HEK293 (cell line): ENCODE measurements around the gene IL17RB.

Experiments
- CTCF ChIA-PET: fragments of 350-600 bp; formaldehyde crosslinking; extraction: SDS; loops from one replicate; lab custom pipeline; 2021; ENCODE audit warnings: antibody characterized with exemption; lab: Yijun Ruan, JAX
- POLR2A ChIA-PET: fragments of 300-600 bp; formaldehyde crosslinking; extraction: SDS; loops from one replicate; lab custom pipeline; 2020; ENCODE audit warnings: antibody characterized with exemption, inconsistent platforms; lab: Yijun Ruan, JAX
- H3K27ac ChIP-seq: fragments of 200-500 bp; sonication (Bioruptor generic); 2 replicates; pipeline ENCODE4 v1.5.1; 2014; ENCODE audit warnings: low read depth, low read length, control low read depth, inconsistent platforms; ENCODE audit errors: extremely low read depth
- H3K36me3 ChIP-seq, 2 experiments: fragments of 200-500 bp in 1 of 2; sonication (Bioruptor generic) in 1 of 2; 1 replicate in 1 of 2; 2 replicates in 1 of 2; pipeline ENCODE4 v1.5.1; 2014 to 2017; ENCODE audit warnings: inconsistent platforms in 2 of 2, low read length in 2 of 2; ENCODE audit not compliant: control insufficient read depth in 2 of 2, insufficient read depth in 1 of 2
- H3K4me1 ChIP-seq: fragments of 200-500 bp; sonication (Bioruptor generic); 2 replicates; pipeline ENCODE4 v1.5.1; 2014; ENCODE audit warnings: mild to moderate bottlenecking, low read length, inconsistent platforms; ENCODE audit not compliant: control insufficient read depth, insufficient read depth
- H3K4me3 ChIP-seq: 2 replicates; pipeline ENCODE4 v1.5.1; 2011; ENCODE audit warnings: low read depth, mild to moderate bottlenecking, control low read depth, low read length, moderate library complexity
- H3K9me3 ChIP-seq: fragments of 200-500 bp; sonication (Bioruptor generic); 2 replicates; pipeline ENCODE4 v1.5.1; 2014; ENCODE audit warnings: low read depth, low read length, inconsistent platforms; ENCODE audit not compliant: control insufficient read depth, insufficient read depth
- BCL11B ChIP-seq: fragments of 450-650 bp; formaldehyde crosslinking; IDR thresholded peaks from 2 replicates; pipeline ENCODE4 v1.5.1; 2016; ENCODE audit warnings: low read depth, missing biosample characterization, missing genetic modification characterization
- HOXD13 ChIP-seq: sonication (generic); formaldehyde crosslinking; IDR thresholded peaks from 2 replicates; pipeline ENCODE4 v1.8.0; 2022; ENCODE audit warnings: missing genetic modification reagents, borderline replicate concordance
- INSM2 ChIP-seq: fragments of 450-650 bp; formaldehyde crosslinking; IDR thresholded peaks from 2 replicates; pipeline ENCODE4 v1.5.1; 2016; ENCODE audit warnings: missing biosample characterization, missing genetic modification characterization
- OSR2 ChIP-seq: fragments of 450-650 bp; formaldehyde crosslinking; IDR thresholded peaks from 2 replicates; pipeline ENCODE4 v1.5.1; 2016; ENCODE audit warnings: missing biosample characterization, missing genetic modification characterization
- SCRT2 ChIP-seq: fragments of 450-650 bp; formaldehyde crosslinking; IDR thresholded peaks from 2 replicates; pipeline ENCODE4 v1.5.1; 2016; ENCODE audit warnings: missing biosample characterization, missing genetic modification characterization
- ZBTB1 ChIP-seq: fragments of 450-650 bp; formaldehyde crosslinking; IDR thresholded peaks from 2 replicates; pipeline ENCODE4 v1.5.1; 2016; ENCODE audit warnings: missing biosample characterization, missing genetic modification characterization
- ZFP37 ChIP-seq: fragments of 450-650 bp; formaldehyde crosslinking; IDR thresholded peaks from 2 replicates; pipeline ENCODE4 v1.5.1; 2016; ENCODE audit warnings: missing biosample characterization, missing genetic modification characterization
- ZNF10 ChIP-seq: fragments of 450-650 bp; formaldehyde crosslinking; IDR thresholded peaks from 2 replicates; pipeline ENCODE4 v1.5.1; 2017; ENCODE audit warnings: missing biosample characterization, missing genetic modification characterization
- ZNF121 ChIP-seq: fragments of 450-650 bp; formaldehyde crosslinking; IDR thresholded peaks from 2 replicates; pipeline ENCODE4 v1.5.1; 2016; ENCODE audit warnings: missing biosample characterization, missing genetic modification characterization
- ZNF169 ChIP-seq: fragments of 450-650 bp; formaldehyde crosslinking; IDR thresholded peaks from 2 replicates; pipeline ENCODE4 v1.5.1; 2016; ENCODE audit warnings: missing biosample characterization, missing genetic modification characterization
- ZNF202 ChIP-seq: fragments of 450-650 bp; formaldehyde crosslinking; IDR thresholded peaks from 2 replicates; pipeline ENCODE4 v1.5.1; 2016; ENCODE audit warnings: missing biosample characterization, missing genetic modification characterization, borderline replicate concordance
- ZNF221 ChIP-seq: fragments of 450-650 bp; formaldehyde crosslinking; IDR thresholded peaks from 2 replicates; pipeline ENCODE4 v1.5.1; 2017; ENCODE audit warnings: missing biosample characterization, missing genetic modification characterization, borderline replicate concordance
- ZNF23 ChIP-seq: fragments of 450-650 bp; formaldehyde crosslinking; IDR thresholded peaks from 2 replicates; pipeline ENCODE4 v1.5.1; 2016; ENCODE audit warnings: missing biosample characterization, missing genetic modification characterization, borderline replicate concordance
- ZNF513 ChIP-seq: fragments of 450-650 bp; IDR thresholded peaks from 2 replicates; pipeline ENCODE4 v1.5.1; 2018; ENCODE audit warnings: missing biosample characterization, missing genetic modification characterization
- ZNF670 ChIP-seq: fragments of 450-650 bp; formaldehyde crosslinking; IDR thresholded peaks from 2 replicates; pipeline ENCODE4 v1.5.1; 2016; ENCODE audit warnings: missing biosample characterization, missing genetic modification characterization, low read depth
- ZNF701 ChIP-seq: fragments of 450-650 bp; formaldehyde crosslinking; IDR thresholded peaks from 2 replicates; pipeline ENCODE4 v1.5.1; 2016; ENCODE audit warnings: missing biosample characterization, missing genetic modification characterization
- ZNF785 ChIP-seq: fragments of 450-650 bp; formaldehyde crosslinking; IDR thresholded peaks from 2 replicates; pipeline ENCODE4 v1.5.1; 2016; ENCODE audit warnings: missing biosample characterization, missing genetic modification characterization
- ZSCAN30 ChIP-seq: fragments of 450-650 bp; IDR thresholded peaks from 2 replicates; pipeline ENCODE4 v1.5.1; 2018; ENCODE audit warnings: missing biosample characterization, mild to moderate bottlenecking, missing genetic modification characterization, moderate library complexity
- TF ChIP-seq, protein P1 (sequence below): fragments of 450-650 bp; formaldehyde crosslinking; IDR thresholded peaks from 2 replicates; pipeline ENCODE4 v1.5.1; 2016; ENCODE audit warnings: missing biosample characterization, missing genetic modification characterization
- TF ChIP-seq, protein P2 (sequence below): fragments of 450-650 bp; formaldehyde crosslinking; IDR thresholded peaks from 2 replicates; pipeline ENCODE4 v1.5.1; 2016; ENCODE audit warnings: missing biosample characterization, missing genetic modification characterization

IL17RB gene

GRCh38 chr3:53813876-53814275 is 32.5 kb upstream of the IL17RB start:
- POLR2A ChIA-PET = no interaction called here
- TF ChIP-seq ZNF513 (tag by site-specific recombination) (no peak), ZNF121 (tag by site-specific recombination) (no peak), ZNF169 (no peak), ZNF701 (no peak), ZBTB1 (no peak), OSR2 (tag by site-specific recombination) (no peak), ZSCAN30 (tag by site-specific recombination) (no peak), ZNF785 (tag by site-specific recombination) (no peak), SCRT2 (tag by site-specific recombination) (no peak), ZNF23 (tag by site-specific recombination) (no peak), BCL11B (tag by site-specific recombination) (no peak), ZNF10 (tag by site-specific recombination) (no peak), ZNF221 (tag by site-specific recombination) (no peak), HOXD13 (CRISPR knock-in tag) (no peak), ZFP37 (tag by site-specific recombination) (no peak), ZNF202 (tag by site-specific recombination) (no peak), INSM2 (tag by site-specific recombination) (no peak), ZNF670 (tag by site-specific recombination) (no peak)
- TF ChIP-seq, protein P1, sequence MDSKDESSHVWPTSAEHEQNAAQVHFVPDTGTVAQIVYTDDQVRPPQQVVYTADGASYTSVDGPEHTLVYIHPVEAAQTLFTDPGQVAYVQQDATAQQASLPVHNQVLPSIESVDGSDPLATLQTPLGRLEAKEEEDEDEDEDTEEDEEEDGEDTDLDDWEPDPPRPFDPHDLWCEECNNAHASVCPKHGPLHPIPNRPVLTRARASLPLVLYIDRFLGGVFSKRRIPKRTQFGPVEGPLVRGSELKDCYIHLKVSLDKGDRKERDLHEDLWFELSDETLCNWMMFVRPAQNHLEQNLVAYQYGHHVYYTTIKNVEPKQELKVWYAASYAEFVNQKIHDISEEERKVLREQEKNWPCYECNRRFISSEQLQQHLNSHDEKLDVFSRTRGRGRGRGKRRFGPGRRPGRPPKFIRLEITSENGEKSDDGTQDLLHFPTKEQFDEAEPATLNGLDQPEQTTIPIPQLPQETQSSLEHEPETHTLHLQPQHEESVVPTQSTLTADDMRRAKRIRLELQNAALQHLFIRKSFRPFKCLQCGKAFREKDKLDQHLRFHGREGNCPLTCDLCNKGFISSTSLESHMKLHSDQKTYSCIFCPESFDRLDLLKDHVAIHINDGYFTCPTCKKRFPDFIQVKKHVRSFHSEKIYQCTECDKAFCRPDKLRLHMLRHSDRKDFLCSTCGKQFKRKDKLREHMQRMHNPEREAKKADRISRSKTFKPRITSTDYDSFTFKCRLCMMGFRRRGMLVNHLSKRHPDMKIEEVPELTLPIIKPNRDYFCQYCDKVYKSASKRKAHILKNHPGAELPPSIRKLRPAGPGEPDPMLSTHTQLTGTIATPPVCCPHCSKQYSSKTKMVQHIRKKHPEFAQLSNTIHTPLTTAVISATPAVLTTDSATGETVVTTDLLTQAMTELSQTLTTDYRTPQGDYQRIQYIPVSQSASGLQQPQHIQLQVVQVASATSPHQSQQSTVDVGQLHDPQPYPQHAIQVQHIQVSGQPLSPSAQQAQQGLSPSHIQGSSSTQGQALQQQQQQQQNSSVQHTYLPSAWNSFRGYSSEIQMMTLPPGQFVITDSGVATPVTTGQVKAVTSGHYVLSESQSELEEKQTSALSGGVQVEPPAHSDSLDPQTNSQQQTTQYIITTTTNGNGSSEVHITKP (tag by site-specific recombination) = no peak
- TF ChIP-seq, protein P2, sequence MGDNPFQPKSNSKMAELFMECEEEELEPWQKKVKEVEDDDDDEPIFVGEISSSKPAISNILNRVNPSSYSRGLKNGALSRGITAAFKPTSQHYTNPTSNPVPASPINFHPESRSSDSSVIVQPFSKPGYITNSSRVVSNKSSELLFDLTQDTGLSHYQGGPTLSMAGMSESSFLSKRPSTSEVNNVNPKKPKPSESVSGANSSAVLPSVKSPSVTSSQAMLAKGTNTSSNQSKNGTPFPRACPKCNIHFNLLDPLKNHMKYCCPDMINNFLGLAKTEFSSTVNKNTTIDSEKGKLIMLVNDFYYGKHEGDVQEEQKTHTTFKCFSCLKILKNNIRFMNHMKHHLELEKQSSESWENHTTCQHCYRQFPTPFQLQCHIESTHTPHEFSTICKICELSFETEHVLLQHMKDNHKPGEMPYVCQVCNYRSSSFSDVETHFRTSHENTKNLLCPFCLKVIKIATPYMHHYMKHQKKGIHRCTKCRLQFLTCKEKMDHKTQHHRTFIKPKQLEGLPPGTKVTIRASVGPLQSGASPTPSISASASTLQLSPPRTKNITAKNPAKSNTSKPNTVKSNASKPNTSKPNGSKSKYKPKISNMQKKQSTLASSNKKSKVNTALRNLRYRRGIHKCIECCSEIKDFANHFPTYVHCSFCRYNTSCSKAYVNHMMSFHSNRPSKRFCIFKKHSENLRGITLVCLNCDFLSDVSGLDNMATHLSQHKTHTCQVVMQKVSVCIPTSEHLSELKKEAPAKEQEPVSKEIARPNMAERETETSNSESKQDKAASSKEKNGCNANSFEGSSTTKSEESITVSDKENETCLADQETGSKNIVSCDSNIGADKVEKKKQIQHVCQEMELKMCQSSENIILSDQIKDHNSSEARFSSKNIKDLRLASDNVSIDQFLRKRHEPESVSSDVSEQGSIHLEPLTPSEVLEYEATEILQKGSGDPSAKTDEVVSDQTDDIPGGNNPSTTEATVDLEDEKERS (tag by site-specific recombination) = no peak
- Histone ChIP-seq H3K4me3 (no peak overlapping the region), H3K36me3 (peaks cover 0 to 28% of the 10 kb centered on the region in 2 experiments; a peak in 1 of 3 replicates), H3K9me3 (no peaks in the 10 kb centered on the region), H3K27ac (no peak overlapping the region), H3K4me1 (no peaks in the 10 kb centered on the region)
- CTCF ChIA-PET = no interaction called here
